GM21786 (cell line): ENCODE data around the gene CYCS.

Experiments used
- ATAC-seq: cut with Tn5 transposase; IDR thresholded peaks from one replicate; pipeline ENCODE4 v1.9.1; 2021; ENCODE audit not compliant: unreplicated experiment

The CYCS gene

DNA sequence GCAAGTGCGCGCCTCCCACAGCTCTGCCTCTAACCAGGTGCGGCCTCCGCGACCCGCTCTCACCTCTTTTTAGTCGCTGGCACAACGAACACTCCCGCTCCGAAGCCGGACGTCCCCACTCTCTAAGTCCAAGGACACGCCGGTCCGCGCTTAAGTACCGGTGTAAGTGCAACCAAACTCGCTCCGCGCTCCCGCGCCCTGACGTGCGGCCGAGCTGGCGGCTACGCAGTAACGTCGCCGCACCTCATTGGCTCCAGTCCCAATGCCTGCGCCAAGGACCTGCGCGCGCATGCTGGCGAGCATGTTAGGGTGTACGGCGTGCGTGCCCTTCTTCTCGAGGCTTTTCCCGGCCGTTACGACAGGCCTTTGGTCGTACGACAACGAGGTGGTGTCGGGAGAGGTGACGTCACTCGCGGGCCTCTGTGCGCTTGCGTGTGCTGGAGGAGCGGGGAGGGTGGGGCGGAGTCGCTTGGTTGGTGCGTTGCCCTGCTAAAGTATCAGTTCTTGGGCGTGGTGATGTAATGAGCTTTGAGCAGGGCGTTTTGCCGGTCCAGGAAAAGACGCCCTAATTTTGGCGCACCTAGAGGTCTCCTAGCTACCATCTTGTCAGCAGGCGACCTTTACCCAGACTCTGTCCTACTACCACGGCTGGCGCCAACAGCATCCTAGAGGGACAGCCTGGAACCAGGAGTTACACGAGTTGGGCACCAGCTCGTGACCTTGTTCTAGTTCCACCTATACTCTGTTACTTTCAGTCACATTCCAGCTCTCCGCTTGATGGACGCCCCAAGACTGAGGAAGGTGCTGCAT lies at the start of gene CYCS:
CYCS (minus strand) TSS at position 124 of the 810 bp plus-strand sequence. CDS start 1,141 bp downstream, outside the sequence.
- peak; percentile 94 for ATAC-seq

DNA sequence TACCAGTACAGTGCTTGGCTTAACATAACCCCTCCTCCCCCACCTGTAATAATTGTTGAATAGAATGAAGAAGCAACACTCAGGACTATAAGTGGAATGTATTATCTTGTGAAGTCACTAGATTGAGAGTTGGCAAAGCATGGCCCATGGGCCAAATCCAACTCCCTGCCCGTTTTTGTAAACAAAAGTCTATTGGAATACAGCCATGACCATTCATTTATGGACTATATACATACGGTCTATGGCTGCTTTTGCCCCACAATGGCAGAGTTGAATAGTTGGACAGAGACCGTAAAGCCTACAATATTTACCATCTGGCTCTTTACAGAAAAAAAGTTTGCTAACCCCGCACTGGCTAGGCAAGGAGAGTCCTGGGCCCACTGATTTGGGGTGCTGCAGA lies 48.1 kb upstream of the CYCS start:
- no peak for ATAC-seq

DNA sequence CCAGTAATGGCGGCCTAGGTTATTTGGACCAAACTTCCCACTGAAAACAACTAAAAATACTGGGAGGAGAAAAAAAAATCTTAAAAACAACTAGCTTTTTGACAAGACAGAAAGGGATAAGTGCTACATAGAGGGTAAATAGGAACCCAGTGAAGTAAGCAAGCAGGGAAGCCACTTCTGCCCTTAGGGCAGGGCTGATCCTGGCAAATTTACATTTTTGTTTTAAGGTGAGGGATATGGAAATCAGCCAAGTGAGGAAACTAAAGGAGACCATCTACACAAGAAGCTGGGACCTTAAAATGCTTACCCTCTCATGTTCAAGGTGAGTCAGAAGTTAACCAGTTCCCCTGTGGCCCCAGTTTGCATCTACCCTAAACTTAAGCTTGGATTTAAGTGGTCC lies 46.5 kb upstream of the CYCS start:
- ATAC-seq: no peak

DNA sequence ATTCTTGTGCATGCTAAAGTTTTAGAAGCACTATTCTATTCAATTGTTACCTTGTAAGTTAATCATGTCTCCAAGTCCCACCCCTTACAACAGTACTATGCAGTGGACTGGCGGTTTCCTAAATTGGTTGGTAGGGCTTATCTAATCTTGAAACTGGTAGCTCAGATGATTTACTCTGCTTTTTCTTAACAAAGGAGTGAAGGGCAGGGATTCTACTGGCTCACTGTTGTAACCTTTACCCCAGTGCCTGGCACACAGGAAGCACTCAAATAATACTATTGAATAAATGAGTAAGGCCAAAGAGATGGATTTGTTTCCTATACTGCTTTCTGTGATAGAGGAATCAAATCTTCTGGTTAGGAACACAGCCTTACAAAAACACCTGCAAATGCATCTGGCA lies 46.0 kb upstream of the CYCS start:
- no peak for ATAC-seq

DNA sequence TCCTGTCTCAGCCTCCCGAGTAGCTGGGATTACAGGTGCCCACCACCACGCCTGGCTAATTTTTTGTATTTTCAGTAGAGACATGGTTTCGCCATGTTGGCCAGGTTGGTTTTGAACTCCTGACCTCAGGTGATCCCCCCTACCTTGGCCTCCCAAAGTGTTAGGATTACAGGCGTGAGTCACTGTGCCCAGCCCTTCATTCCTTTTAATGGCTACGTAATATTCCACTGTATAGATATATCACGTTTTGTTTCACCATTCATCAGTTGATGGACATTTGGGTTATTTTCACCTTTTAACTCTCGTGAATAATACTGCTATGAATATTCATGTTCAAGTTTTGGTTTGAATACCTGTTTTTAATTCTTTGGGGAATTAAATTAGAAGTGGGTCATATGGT lies 44.6 kb upstream of the CYCS start:
- no peak for ATAC-seq

DNA sequence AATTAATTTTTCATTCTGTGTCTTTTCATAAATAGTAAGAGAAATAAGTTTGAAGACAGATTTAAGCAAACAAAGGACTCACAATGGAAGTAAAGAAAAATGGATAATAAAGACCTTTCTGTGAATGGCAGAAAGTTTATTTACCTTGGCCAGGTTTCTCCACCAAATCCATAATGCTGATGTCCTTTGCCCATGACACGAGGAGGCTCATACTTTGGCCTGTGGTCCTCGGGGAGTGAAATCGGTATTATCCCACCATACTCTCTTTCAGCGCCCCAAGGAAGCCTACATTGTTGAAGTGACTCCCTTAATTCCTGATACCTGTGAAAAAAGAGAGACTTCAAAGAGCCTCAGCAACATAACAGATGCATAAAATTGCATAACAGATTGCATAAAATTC lies 43.1 kb upstream of the CYCS start:
- no peak for ATAC-seq

DNA sequence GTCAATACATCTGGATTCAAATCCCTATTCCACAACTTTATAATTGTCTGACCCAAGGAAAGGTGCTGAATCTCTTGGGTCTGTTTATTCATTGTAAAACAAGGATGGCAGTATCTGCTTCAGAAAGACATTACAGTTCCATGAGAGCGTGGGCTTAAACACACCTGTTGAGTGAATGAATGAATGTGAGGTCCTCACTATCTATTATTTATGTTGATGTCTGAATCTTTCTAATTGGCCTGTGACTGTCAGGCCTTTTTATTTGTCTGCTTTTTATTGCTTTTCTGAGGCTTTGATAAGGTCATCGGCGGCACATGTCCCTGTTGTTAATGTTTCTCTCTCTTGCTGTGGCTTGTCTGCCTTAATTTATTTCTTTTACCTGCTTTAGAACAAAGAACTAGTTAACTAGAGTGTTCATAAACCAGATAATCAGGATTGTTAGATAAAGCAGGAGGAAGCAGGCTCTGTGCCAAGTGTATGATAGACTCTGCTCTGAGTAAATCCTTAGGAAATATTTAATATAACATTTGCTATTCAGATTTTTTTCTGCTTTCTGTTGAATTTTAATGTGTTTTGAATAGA lies 42.3 kb upstream of the CYCS start:
- ATAC-seq: no peak

DNA sequence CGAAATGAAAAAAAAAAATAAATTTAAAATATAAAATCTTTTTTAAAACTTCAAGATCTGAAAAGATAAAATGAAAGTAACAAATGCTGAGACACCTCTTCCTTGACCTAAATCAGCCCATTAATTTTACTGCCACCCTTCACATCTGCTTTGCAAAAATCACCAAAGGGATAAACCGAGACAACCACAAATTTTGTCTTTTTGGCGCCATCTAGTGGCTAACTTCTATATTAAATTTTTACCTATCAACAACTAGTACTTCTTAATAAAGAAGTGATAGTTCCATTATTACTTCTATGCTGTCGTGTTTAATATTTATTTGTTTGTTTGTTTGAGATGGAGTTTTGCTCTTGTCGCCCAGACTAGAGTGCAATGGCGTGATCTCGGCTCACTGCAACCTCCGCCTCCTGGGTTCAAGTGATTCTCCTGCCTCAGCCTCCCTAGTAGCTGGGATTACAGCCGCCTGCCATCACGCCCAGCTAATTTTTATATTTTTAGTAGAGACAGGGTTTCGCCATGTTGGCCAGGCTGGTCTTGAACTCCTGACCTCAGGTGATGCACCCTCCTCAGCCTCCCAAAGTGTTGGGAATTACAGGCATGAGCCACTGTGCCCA lies 35.0 kb upstream of the CYCS start:
- peak; percentile 52 for ATAC-seq

DNA sequence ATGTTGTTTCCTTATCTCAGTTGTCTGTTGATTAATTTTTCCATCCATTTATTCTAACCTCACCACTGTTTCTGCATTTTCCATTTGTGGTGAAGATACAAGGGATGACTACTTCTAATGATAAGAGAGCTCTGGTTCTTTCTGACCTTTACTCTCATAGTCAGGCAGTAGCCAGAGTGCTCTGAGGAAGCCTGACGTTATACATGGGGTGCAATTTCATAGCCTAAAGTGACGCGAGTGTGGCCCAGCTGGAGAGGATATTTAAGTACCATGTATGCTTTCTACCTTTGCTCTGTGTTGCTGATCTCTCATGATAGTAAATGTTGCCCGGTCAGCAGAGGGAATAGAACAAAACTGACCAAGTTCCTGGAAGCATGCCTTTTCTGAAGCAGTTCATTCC lies 33.9 kb upstream of the CYCS start:
- no peak for ATAC-seq

DNA sequence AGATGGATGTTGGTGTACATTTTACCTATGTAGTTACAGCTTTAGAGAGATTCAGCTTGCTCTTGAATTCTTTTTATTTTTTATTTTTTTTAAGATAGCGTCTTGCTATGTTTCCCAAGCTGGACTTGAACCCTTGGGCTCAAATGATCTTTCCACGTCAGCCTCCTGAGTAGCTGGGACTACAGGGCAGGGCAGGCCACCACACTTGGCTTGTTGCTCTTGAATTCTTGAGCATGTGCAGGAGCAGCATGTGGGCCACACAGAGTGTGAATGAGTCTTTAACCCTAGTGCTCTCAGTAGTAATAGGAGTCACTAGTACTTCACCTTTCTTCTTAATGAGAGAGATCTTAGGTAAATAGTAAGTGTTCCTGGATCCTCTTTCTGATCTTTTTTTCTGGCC lies 26.7 kb upstream of the CYCS start:
- no peak for ATAC-seq

DNA sequence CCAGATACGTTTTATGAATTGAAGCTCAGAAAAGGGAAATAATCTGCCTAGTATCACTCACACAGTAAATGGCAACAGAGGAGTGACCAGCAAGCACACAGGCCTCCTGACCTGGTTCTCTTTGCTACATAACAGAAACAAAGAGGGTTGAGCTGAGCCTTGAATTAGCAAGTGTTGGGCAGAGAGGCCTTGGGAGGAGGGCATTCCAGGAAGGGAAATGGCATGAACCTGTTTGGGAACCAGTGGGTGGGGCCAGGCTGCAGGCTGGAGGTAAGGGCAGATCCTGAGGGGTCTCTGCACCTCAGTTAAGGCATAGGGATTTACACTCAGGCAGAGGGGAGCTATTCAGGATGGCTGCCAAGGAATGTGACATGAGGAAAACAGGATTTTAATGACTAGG lies 24.8 kb upstream of the CYCS start:
- ATAC-seq: no peak

DNA sequence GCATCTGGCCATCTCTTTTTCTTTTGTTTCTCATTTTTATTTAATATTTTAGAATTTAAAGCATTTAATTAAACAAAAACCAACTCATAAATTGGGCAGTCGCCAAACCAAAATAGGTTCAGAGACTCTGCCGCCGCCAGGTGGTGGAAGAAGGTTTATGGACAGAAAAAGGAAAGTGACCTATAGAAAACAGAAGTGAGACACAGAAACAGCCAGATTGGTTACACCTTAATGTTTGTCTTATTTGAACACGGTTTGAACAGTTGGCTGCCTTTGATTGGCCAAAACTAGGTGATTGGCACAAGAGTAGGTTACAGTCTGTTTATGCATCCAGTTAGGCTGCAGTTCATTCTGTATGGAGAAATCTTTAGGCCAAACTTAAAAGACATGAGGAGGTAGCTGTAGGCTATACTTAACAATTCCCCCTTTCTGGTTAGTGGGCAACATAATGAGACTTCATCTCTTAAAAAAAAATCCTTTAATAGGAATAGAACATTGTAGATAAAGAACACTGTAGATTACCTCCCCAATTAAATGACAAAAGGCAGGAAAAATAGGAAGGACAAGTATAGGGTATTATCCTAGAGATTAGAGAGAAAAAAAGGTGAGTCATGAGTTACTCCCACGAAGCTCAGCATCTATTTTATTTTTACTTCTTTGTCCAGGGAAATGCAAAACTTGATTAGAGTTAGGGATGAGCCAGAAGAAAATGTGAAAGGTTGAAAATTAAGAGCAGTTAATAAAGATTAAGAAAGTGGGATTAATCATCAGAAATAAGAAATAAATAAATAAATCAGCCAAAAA lies 23.9 kb upstream of the CYCS start:
- ATAC-seq: no peak

DNA sequence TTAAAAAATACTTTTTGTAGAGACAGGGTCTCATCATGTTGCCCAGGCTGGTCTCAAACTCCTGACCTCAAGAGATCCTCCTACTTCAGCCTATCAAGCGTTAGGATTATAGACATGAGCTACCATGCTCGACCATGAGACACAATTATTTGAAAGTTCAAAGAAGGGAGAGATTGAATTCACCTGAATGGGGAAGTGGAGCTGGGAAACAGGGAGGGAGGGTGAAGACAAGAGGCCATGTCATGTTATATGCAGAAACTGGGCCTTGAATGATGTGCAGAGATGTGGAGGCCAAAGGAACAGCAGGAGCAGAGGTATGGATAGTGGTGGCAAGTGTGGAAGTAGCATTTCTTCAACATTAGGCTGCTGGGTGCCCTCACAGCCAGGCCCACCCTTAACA lies 18.7 kb upstream of the CYCS start:
- no peak for ATAC-seq

DNA sequence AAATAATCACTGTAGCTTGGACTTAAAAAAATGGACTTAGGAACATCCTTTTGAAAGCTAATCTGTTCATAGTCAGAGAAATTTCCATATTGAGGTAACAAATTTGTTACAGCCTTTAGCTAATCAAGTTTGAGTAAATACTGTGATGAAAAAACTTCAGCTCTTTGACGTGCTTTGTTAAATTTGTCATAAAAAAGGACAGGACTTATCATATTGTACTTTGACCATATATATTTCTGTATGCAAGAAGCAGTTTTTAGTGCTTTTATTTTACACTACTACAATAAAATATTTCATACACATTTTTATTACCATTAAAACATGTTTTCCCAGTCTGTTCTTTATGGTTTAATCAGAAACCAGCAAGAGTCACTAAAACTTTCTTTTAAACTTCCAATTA lies 14.5 kb upstream of the CYCS start:
- no peak for ATAC-seq

DNA sequence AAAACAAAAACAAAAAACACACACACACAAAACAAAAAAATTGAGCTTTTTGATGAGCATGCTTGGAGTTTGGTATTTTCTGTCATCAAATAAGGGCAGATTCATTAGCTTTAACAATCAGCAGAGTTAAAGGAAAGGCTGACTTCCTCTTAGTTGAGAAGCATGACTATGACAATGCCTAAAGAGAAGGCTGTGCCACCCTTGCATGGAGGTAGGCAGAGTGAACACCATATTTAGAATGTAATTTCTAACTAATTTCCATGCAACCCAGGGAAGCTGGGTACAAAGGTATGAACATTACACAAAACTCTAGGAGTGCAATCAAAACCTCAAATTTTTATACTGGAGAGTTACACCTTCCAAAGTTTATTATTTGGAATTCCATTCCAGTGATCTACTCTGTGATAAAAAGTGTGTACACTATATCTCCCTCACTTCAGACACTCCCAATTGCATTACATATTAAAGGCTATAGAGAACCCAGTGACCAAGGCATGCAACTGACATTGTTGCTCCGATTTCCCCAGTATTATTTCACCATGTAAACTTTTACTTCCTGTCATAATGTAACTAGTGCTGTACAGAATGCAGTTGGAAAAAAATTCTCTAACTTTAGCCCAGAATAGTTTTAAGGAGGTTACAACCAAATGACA lies 9.4 kb upstream of the CYCS start:
- no peak for ATAC-seq

DNA sequence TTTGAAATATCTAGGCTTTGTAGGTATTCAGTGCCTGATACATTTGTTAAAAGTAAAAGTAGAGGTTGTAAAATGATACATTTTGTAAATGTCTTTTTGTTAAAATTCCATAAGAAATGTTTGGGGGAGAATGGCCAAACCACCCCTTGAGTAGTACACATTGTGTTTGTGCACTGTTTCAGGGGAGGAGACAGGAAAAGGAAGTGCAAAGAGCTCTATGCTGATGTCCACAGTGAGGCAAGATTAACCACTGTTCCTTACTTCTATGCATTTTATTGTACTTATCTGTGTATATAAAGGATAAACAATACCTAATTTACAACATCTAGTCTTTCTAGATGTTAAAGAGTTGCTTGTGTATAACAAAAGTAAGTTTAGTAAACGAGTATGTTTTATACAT lies 7.4 kb upstream of the CYCS start:
- no peak for ATAC-seq

DNA sequence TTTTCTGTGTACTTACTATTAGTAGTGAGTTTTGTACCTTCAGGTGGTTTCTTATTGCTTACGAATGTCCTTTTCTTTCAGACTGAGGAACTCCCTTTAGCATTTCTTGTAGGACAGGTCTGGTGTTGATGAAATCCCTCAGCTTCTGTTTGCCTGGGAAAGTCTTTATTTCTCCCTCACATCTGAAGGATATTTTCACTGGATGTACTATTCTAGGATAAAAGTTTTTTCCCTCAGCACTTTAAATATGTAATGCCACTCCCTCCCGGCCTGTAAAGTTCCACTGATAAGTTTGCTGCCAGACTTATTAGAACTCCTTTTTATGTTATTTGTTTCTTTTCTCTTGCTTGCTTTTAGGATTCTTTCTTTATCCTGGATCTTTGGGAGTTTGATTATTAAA lies 1.7 kb upstream of the CYCS start:
- ATAC-seq: no peak

DNA sequence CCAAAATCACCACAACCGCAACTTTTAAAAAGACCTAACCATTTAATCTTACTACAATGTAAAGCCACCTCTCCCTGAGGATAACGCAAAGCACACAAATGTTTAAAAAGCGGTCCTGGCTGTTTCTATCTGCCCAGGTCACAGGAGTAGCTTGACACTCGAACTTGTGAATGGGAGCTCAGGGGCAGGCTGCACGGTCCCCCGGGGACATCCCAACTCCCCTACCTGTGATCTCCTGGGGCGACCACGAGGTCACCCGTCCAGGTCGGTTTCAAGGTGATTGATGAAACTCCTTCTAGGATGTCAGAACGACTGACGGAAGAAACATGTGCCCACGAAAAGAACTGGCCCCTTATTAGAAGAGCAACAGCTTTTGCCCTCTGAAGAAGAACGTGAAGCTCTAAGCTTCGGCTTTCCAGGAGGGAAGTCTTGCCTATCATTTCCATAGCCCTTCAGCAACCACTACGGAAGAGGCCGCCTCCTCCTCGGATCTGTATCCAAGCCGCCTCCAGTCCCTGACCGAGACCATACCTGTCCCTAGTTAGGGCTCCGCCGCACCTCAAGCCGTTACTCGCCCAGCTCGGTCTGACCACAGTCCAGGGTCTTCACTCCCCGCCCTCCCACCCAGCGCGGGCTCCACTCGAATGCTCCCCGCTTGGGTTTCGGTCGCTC lies 459 bp downstream of the CYCS start:
- ATAC-seq: no peak

DNA sequence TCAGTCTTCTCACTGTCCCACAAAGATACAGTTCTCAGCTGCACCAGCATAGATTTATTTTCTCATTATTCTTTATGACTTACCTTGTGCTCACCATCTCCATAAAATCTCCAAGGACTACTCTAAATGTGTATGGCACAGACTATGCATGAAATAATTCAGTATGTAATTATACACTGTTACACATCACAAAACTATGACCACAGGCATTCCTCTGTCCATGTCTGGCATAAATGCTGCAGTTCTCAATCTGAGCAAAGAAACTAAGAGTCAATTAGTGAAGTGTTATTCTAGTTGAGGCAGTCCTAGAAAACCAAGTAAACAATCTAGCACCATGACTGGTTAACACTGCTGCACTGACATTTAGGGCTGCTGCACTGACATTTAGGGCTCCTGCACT lies 2.7 kb downstream of the CYCS start:
- no peak for ATAC-seq

DNA sequence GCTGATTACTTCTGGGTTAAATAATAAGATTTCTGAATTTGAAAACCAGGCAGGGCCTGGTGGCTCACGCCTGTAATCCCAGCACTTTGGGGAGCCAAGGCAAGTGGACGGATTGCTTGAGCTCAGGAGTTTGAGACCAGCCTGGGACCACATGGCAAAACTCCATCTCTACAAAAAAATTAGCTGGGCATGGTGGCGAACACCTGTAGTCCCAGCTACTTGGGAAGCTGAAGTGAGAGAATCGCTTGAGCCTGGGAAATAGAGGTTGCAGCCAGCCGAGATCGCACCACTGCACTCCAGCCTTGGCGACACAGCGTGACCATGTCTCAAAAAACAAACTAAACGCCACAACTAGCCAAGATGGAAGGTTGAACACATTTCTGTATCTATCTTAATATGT lies 3.5 kb downstream of the CYCS start:
- no peak for ATAC-seq

DNA sequence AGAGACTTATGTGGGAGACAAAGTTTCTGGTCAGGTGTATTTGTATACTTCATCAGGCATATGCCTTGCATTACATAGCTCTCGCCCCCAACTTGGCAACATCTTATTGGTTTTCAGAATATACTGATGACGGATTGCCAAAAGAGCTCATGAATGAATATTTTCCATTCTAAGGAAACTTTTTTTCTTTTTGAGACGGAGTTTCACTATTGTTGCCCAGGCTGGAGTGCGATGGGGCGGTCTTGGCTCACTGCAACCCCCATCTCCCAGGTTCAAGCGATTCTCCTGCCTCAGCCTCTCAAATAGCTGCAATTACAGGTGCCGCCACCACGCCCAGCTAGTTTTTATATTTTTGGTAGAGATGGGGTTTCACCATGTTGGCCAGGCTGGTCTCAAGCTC lies 6.0 kb downstream of the CYCS start:
- no peak for ATAC-seq
